HFFc6 (cell line): ENCODE results near the gene ELFN1. TPM values are rescaled to one million over a fixed set of nuclear protein-coding genes. Genes with fewer than 3 reads are reported as not detected.

Experiments used
- DNase-seq: peaks from one replicate; pipeline ENCODE4 v3.0.0-alpha.2; 2018
- H3K27ac Mint-ChIP-seq: 2 replicates; pipeline ENCODE4 v1.8.0; 2020; ENCODE audit warnings: mild to moderate bottlenecking, mixed read lengths
- H3K27me3 Mint-ChIP-seq: 2 replicates; pipeline ENCODE4 v1.8.0; 2021; ENCODE audit warnings: mild to moderate bottlenecking, moderate library complexity, mixed read lengths; ENCODE audit not compliant: insufficient read depth
- H3K36me3 Mint-ChIP-seq: 2 replicates; pipeline ENCODE4 v1.8.0; 2021; ENCODE audit warnings: low read depth, mixed read lengths
- H3K4me1 Mint-ChIP-seq: 2 replicates; pipeline ENCODE4 v1.8.0; 2020; ENCODE audit warnings: low read depth, mixed read lengths
- H3K4me3 Mint-ChIP-seq: 2 replicates; pipeline ENCODE4 v1.8.0; 2020; ENCODE audit warnings: mild to moderate bottlenecking, moderate library complexity, mixed read lengths
- H3K9me3 Mint-ChIP-seq: 2 replicates; pipeline ENCODE4 v1.8.0; 2020; ENCODE audit warnings: mild to moderate bottlenecking, mixed read lengths
- CTCF ChIP-seq: fragments of 200-600 bp; sonication (generic); IDR thresholded peaks from 2 replicates; pipeline ENCODE4 v1.5.0; 2021; ENCODE audit warnings: antibody characterized with exemption, mild to moderate bottlenecking
- total RNA-seq, 6 experiments: library from RNA; stranded (reverse); fragmentation: NEBNext Ultra II Directional; extraction: Animal tissue kit (Norgen Biotek cat#: 25700); gene quantifications; 2 replicates in 1 of 6; 3 replicates in 5 of 6; pipeline ENCODE4 v1.2.3, GENCODE V29; 2021

ELFN1 gene
- total RNA-seq, 6 experiments from 2014 or later, result 1.5 to 4.2 (median 1.6) TPM

DNA sequence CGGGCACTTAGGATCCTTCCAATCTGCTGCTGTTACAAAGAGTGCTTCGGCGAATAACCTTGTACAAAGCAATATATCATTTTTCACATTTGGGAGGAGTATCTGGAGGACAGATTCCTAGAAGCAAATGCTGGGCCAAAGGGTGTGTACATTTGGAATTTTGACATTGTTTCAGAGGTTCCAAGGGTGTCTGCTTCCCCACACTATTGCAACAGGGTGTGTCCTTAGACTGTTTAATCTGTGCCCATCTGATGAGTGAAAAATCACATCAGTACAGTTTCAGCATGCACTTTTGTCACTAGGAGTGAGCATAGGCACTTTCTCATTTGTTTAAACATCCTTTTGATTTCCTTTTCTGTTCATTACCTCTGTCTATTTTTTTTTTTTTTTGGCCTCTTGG, 8.6 kb upstream of the ELFN1 start:
- no peak overlapping the region for H3K27ac Mint-ChIP-seq
- no peaks in the 10 kb centered on the region; the same call in none of the 2 replicates for H3K27me3 Mint-ChIP-seq
- H3K9me3 Mint-ChIP-seq, result no peaks in the 10 kb centered on the region
- H3K4me3 Mint-ChIP-seq, result no peak overlapping the region
- no peaks in the 10 kb centered on the region for H3K36me3 Mint-ChIP-seq
- no peak for TF ChIP-seq CTCF
- H3K4me1 Mint-ChIP-seq, result peaks cover 5% of the 10 kb centered on the region
- DNase-seq, result no peak

DNA sequence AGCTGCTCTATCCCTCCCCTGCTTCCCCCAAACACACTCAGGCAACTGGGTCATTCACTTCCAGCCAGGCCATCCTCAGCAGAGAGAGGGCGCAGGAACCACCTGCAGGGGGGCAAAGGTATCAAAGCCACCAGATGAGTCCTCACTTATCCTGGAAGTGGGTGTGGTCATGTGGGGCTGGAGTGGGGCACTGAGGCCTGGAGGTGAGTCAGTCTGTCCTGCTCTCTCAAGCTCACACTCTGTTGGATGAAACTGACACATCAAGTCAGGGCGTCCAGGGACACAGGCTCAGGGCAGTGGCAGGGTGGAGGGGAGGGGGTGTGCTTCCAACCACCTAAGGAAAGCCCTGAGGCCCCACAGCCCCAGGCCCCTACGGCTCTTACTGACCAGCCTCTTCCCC, 8.0 kb upstream of the ELFN1 start:
- peaks cover 5% of the 10 kb centered on the region for H3K4me1 Mint-ChIP-seq
- DNase-seq, result no peak
- H3K4me3 Mint-ChIP-seq, result no peak overlapping the region
- H3K27ac Mint-ChIP-seq, result no peak overlapping the region
- H3K9me3 Mint-ChIP-seq, result no peaks in the 10 kb centered on the region
- H3K27me3 Mint-ChIP-seq, result no peaks in the 10 kb centered on the region; the same call in none of the 2 replicates
- no peaks in the 10 kb centered on the region for H3K36me3 Mint-ChIP-seq
- TF ChIP-seq CTCF, result no peak

DNA sequence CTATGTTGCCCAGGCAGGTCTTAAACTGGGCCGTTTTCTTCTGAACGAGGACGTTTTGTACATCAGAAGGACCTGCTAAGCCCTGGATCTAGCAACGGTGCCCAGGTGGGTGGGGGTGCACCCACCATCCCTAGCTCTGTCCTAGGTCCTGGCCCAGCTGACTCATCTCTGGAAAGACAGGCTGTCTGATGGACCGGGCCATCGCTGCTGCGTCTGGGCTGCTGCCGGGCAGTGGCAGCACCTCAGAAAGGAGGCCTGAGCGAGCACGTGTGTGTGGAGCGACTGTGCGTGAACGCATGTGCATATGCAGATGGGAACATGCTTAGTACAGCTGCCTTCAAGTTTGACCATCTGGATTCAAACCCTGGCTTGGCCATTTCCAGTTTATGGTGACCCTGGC, 7.3 kb upstream of the ELFN1 start:
- H3K4me3 Mint-ChIP-seq, result no peak overlapping the region
- peaks cover 5% of the 10 kb centered on the region for H3K4me1 Mint-ChIP-seq
- no peaks in the 10 kb centered on the region for H3K9me3 Mint-ChIP-seq
- no peak overlapping the region for H3K27ac Mint-ChIP-seq
- DNase-seq, result no peak
- H3K27me3 Mint-ChIP-seq, result no peaks in the 10 kb centered on the region; the same call in 1 of the 2 replicates
- no peaks in the 10 kb centered on the region for H3K36me3 Mint-ChIP-seq
- no peak for TF ChIP-seq CTCF

DNA sequence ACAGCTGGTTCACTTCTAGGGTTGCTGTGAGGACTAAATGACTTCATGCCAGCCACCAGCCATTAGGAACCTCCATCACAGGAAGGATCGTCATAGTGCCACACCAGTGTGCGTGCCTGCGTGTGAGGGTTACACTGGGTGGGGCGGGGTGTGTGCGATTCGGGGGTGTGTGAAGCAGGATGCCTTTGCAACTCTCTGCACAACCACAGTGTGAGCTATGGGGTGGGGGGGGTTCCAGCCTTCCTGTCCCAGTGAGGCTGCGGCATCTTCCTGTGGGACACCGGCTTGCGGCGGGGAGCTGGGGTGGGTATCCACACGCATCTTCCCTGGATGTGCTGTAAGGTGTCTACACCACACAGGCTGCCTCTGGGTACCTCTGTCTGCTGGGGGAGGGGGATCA, 6.9 kb upstream of the ELFN1 start:
- Mint-ChIP-seq H3K9me3 (no peaks in the 10 kb centered on the region), H3K27me3 (no peaks in the 10 kb centered on the region; the same call in 1 of the 2 replicates), H3K4me1 (peaks cover 5% of the 10 kb centered on the region), H3K4me3 (no peak overlapping the region), H3K36me3 (no peaks in the 10 kb centered on the region), H3K27ac (no peak overlapping the region)
- DNase-seq, result no peak
- no peak for TF ChIP-seq CTCF

DNA sequence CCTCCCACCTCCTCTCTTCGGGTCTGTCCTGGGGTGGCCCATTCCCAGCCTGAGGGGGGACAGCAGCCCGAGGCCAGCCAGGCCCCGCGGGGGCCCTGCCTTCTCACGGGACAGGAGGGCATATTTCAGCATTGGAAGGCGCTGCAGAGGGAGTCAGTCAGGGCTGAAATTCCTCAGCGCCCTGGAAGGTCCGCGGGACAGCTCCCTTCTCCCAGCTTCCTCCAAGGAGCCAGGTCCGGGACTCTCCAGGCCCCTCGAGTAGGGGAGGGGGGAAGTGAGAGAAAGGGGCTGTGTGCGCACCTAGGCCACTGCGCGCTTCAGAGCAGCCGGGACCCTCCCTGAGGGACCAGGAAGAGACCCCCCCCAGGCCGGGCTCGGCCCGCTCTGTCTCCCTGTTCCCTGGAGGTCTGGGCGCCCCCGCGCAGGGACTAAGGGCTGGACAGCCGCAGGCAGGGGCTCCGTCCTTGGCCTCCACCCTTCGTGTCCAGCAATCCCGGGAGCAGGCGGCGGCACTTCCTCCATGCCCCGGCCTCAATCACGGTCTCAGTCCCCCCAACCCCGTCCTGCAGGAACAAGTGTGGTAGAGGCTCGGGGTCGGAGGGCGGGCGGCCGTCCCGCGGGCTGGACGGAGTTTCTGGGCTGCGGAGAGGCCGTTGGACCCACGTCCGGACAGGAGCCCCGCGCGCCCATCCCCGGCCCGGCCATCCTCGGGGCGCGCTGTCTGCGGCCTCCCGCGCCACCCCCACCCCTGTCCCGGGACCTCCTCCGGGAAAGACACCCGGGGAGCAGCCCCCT, 6.0 kb upstream of the ELFN1 start:
- H3K4me3 Mint-ChIP-seq, result no peak overlapping the region
- no peaks in the 10 kb centered on the region for H3K9me3 Mint-ChIP-seq
- H3K27ac Mint-ChIP-seq, result no peak overlapping the region
- no peak for TF ChIP-seq CTCF
- peaks cover 5% of the 10 kb centered on the region for H3K4me1 Mint-ChIP-seq
- H3K27me3 Mint-ChIP-seq, result peaks cover 2% of the 10 kb centered on the region
- no peak for DNase-seq
- H3K36me3 Mint-ChIP-seq, result no peaks in the 10 kb centered on the region
